ENCODE data around the gene HPGDS.

Gene HPGDS

DNA sequence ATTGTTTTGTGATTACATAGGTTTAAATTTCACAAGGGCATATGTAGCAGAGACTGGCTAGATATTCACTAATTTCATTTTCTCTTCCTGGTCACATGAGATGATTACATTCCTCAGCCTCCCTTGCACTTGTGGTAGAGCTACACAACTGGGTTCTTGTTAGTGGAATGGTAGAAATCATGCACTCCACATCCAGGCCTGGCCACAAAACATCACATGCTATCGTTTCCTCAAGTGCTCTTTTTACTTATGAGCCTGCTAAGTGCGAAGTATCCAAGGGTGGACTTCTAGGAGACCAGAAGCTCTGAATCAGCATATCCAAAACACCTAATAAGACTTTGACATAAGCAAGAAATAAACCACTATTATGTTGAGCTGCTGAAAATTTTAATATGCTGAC, 26.4 kb upstream of the HPGDS start:
- TF ChIP-seq, protein P1, sequence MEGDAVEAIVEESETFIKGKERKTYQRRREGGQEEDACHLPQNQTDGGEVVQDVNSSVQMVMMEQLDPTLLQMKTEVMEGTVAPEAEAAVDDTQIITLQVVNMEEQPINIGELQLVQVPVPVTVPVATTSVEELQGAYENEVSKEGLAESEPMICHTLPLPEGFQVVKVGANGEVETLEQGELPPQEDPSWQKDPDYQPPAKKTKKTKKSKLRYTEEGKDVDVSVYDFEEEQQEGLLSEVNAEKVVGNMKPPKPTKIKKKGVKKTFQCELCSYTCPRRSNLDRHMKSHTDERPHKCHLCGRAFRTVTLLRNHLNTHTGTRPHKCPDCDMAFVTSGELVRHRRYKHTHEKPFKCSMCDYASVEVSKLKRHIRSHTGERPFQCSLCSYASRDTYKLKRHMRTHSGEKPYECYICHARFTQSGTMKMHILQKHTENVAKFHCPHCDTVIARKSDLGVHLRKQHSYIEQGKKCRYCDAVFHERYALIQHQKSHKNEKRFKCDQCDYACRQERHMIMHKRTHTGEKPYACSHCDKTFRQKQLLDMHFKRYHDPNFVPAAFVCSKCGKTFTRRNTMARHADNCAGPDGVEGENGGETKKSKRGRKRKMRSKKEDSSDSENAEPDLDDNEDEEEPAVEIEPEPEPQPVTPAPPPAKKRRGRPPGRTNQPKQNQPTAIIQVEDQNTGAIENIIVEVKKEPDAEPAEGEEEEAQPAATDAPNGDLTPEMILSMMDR (IDR thresholded peaks at IDR 0.05; ENCODE audit: low read depth, low read length) = no peak
- H3K4me3 ChIP-seq (replicated peaks in 1 of 2; ENCODE audit: low read depth in 2 of 2, low read length in 2 of 2) = no peak overlapping the region
- no peak for DNase-seq (ENCODE audit: low read depth in 2 of 2)

DNA sequence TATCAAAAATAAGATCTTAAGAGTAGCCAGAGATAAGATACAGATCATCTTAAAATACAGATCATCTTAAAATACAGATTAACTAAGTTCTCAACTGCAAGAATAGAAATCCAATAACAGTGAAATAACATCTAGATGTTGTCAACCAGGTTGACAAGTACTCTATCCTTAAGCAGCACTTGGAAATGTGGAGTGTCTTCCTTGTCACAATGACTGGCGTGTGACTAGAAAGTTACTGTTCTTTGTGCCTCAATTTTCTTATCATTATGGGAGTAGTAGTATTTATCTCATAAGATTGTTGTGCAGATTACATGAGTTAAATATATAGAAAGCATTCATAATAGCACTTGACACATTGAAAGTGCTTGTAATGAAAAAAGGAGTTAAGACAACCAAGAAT, 25.8 kb upstream of the HPGDS start:
- DNase-seq (ENCODE audit: low read depth in 2 of 2) = no peak
- TF ChIP-seq, protein P1 (IDR thresholded peaks at IDR 0.05; ENCODE audit: low read depth, low read length) = no peak

DNA sequence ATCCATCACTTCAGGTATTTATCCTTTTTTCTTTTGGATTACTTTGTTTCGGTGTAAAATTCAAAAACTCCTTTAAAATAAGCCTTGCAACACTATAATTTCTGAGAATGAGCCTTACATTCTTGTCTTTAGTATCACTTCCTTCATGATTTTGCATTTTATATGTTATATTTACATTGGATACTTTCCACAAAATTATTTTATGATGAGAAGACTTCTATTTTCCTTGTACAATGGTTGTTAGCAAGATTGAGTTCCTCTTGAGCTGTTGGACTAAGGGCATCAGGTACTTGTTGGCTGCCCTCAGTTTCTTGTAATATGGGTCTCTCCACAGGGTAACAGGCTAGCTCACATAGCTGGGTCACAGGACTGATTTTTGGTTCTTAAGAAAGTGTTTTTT, 22.7 kb upstream of the HPGDS start:
- peak in 1 of 2 donors; percentile 57 for DNase-seq (ENCODE audit: low read depth in 2 of 2)
- TF ChIP-seq, protein P1 (IDR thresholded peaks at IDR 0.05; ENCODE audit: low read depth, low read length) = no peak

More for the DNA sequence above, 25.8 kb upstream of the HPGDS start:
- H3K4me3 ChIP-seq (replicated peaks in 1 of 2; ENCODE audit: low read depth in 2 of 2, low read length in 2 of 2) = no peak overlapping the region

DNA sequence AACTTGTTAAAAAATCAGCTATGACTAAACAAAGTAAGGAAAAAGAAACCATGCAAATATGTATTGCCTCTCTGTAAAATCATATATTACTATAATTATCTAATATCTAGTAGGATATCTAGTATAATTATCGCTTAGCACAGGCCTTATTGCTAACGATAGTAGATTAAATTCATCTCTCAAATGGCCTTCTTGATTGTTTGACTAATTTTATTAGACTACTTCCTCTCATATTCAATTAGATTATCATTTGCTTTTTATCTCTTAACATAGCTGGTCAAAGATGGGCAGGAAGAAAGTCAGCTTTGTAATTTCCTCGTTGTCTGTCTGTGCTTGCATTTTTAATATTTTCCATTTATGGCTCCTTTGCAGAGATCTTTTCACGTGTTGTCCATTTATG, 21.9 kb upstream of the HPGDS start:
- no peak overlapping the region for H3K4me3 ChIP-seq (replicated peaks in 1 of 2; ENCODE audit: low read depth in 2 of 2, low read length in 2 of 2)
- DNase-seq (ENCODE audit: low read depth in 2 of 2) = no peak
- TF ChIP-seq, protein P1 (IDR thresholded peaks at IDR 0.05; ENCODE audit: low read depth, low read length) = no peak

More for the DNA sequence above, 22.7 kb upstream of the HPGDS start:
- H3K4me3 ChIP-seq (replicated peaks in 1 of 2; ENCODE audit: low read depth in 2 of 2, low read length in 2 of 2) = no peak overlapping the region

DNA sequence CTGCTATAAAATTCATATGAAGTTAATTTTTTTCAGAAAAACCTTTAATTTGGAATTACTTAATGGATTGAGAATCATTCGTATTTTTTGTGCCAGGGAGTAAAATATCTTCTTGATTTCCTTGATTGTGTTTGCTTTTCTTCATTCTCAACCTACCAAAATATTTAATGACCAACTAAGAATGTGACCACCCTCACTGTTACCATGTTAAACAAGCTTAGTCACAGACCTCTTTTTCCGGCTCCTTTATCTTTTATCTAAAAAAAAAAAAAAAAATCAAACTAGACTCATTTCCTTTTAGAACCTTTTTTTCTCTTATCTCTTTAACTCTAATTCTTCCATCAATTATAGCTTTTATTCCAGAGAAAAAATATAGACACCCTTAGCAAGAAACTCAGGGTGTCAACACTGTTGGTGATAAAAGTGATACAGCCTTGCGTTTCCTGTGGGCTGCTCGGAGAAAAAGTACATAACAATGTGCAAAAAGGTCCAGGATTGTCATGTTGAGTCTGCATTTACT, 20.6 kb upstream of the HPGDS start:
- TF ChIP-seq, protein P1 (IDR thresholded peaks at IDR 0.05; ENCODE audit: low read depth, low read length) = no peak
- DNase-seq (ENCODE audit: low read depth in 2 of 2) = peak in 1 of 2 donors; percentile 35
- H3K4me3 ChIP-seq (replicated peaks in 1 of 2; ENCODE audit: low read depth in 2 of 2, low read length in 2 of 2) = no peak overlapping the region

DNA sequence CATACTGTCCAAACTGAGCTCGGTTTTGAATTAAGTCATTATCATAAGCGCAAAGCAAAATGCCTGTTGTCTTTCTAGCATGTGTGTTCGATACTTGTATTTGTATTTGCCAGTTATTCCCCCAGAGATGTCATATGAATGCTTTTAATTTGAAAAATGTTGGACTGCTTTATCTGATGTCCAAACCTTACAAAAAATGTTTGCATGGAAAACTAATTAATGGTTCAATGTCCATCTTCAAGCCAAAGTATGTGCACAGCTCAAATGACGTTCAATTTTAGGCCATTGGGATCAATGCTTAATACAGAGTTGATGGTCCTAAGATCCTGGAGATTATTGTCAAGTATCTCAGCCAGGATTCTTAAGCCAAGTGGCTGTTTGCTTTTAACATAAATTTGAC, 17.2 kb upstream of the HPGDS start:
- TF ChIP-seq, protein P1 (IDR thresholded peaks at IDR 0.05; ENCODE audit: low read depth, low read length) = no peak
- no peak for DNase-seq (ENCODE audit: low read depth in 2 of 2)
- H3K4me3 ChIP-seq (replicated peaks in 1 of 2; ENCODE audit: low read depth in 2 of 2, low read length in 2 of 2) = no peak overlapping the region

DNA sequence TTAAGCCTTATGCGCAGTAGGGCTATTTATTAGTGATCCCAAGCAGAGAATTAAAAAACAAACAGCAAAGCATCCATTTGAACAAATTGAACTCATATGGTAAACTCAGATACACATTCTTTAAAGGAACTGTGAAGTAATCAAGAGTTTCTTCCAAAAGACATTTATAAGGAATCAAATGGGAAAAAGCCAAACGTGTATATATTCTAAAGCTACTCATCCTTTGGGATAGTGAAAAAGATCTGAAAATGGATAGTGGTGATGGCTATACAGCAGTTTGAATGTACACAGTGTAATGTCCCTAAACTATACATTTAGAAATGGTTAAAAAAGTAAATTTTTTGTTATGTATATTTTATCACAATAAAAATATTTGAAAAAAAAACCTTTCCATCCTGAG, 16.6 kb upstream of the HPGDS start:
- no peak for DNase-seq (ENCODE audit: low read depth in 2 of 2)
- H3K4me3 ChIP-seq (replicated peaks in 1 of 2; ENCODE audit: low read depth in 2 of 2, low read length in 2 of 2) = no peak overlapping the region
- TF ChIP-seq, protein P1 (IDR thresholded peaks at IDR 0.05; ENCODE audit: low read depth, low read length) = no peak

All from cardiac fibroblast (primary cell).